K562 (cell line): Measurements from ENCODE around the gene GLTP.

ENCODE experiments used
- EP300 ChIP-seq: IDR thresholded peaks from 2 replicates; pipeline ENCODE4 v1.6.1; 2012; ENCODE audit warnings: low read length, improper control_type of control experiment
- NFE2L1 ChIP-seq: fragments of 450-650 bp; IDR thresholded peaks from 2 replicates; pipeline ENCODE4 v1.6.1; 2016; ENCODE audit warnings: missing genetic modification characterization, low read depth, mild to moderate bottlenecking, missing compliant biosample characterization, moderate library complexity, borderline replicate concordance

- TF ChIP-seq EP300 (no peak), NFE2L1 (tag) (no peak)
Observed at GRCh38 chr12:109877504-109878246, 2.7 kb downstream of the GLTP start.
